ENCODE data around the gene IGBP1. TPM values are rescaled to one million over a fixed set of nuclear protein-coding genes. Genes with fewer than 3 reads are reported as not detected.
"Not testable (repeated sequence)": the region's sequence is repeated elsewhere in the genome, so short reads cannot be mapped to it uniquely, and the experiment has no call there.

IGBP1 gene
- total and polyA plus RNA-seq, 2 donors from 2014 or later: 44.2 to 67.3 TPM

DNA sequence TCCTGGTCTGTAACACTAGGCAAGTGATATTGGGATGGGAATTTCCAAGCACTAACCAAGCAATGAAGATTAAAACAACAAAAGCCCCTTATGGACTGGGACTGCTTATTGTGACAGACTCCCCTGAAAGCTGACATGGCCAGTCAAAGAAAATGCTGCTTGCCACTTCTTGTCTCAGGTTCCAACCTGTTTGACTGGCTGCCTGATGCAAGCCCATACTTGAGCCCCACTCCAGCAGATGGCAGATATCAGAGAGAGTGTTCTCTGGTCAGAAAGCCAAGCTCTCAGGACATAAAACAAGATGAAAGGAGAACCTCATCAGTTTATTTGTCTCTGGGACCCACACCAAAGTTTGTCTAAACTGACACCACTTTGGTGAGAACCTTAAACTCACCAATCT, 15.5 kb upstream of the IGBP1 start:
- Histone ChIP-seq H3K36me3 (ENCODE audit: control insufficient read depth in 2 of 3, insufficient read depth in 3 of 3, low read length in 3 of 3) (no peaks in the 10 kb centered on the region), H3K4me3 (ENCODE audit: low read length in 3 of 3) (no peak overlapping the region), H3K27me3 (ENCODE audit: control insufficient read depth, insufficient read depth, low read length) (no peaks in the 10 kb centered on the region), H3K4me1 (ENCODE audit: control insufficient read depth in 2 of 3, insufficient read depth in 2 of 3, low read depth in 1 of 3, low read length in 3 of 3) (no peaks in the 10 kb centered on the region), H3K9me3 (ENCODE audit: control insufficient read depth in 2 of 3, insufficient read depth in 1 of 3, low read length in 3 of 3) (no peaks in the 10 kb centered on the region), H3K27ac (ENCODE audit: low read depth in 2 of 2, low read length in 2 of 2) (no peak overlapping the region), H3K9ac (ENCODE audit: low read length in 3 of 3) (no peak overlapping the region)
- TF ChIP-seq, protein P1, sequence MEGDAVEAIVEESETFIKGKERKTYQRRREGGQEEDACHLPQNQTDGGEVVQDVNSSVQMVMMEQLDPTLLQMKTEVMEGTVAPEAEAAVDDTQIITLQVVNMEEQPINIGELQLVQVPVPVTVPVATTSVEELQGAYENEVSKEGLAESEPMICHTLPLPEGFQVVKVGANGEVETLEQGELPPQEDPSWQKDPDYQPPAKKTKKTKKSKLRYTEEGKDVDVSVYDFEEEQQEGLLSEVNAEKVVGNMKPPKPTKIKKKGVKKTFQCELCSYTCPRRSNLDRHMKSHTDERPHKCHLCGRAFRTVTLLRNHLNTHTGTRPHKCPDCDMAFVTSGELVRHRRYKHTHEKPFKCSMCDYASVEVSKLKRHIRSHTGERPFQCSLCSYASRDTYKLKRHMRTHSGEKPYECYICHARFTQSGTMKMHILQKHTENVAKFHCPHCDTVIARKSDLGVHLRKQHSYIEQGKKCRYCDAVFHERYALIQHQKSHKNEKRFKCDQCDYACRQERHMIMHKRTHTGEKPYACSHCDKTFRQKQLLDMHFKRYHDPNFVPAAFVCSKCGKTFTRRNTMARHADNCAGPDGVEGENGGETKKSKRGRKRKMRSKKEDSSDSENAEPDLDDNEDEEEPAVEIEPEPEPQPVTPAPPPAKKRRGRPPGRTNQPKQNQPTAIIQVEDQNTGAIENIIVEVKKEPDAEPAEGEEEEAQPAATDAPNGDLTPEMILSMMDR (IDR thresholded peaks at IDR 0.05; ENCODE audit: borderline replicate concordance, extremely low read depth, insufficient read depth): no peak
- intact Hi-C loops (cut with DNase I): no loop called here
- DNase-seq (no peak), FAIRE-seq (no peak)

DNA sequence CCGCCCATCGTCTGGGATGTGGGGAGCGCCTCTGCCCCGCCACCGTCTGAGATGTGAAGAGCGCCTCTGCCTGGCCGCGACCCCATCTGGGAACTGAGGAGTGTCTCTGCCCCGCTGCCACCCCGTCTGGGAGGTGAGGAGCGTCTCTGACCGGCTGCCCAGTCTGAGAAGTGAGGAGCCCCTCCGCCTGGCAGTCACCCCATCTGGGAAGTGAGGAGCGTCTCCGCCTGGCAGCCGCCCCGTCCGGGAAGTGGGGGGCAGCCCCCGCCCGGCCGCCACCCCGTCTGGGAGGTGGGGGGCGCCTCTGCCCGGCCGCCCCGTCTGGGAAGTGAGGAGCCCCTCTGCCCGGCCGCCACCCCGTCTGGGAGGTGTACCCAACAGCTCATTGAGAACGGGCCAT, 10.2 kb upstream of the IGBP1 start:
- H3K36me3 ChIP-seq (ENCODE audit: control insufficient read depth in 2 of 3, insufficient read depth in 3 of 3, low read length in 3 of 3); intact Hi-C loops (cut with DNase I); H3K27ac ChIP-seq (ENCODE audit: low read depth in 2 of 2, low read length in 2 of 2); H3K4me1 ChIP-seq (ENCODE audit: control insufficient read depth in 2 of 3, insufficient read depth in 2 of 3, low read depth in 1 of 3, low read length in 3 of 3); H3K9ac ChIP-seq (ENCODE audit: low read length in 3 of 3); H3K27me3 ChIP-seq (ENCODE audit: control insufficient read depth, insufficient read depth, low read length); FAIRE-seq; H3K4me3 ChIP-seq (ENCODE audit: low read length in 3 of 3); DNase-seq; H3K9me3 ChIP-seq (ENCODE audit: control insufficient read depth in 2 of 3, insufficient read depth in 1 of 3, low read length in 3 of 3): not testable (repeated sequence)

DNA sequence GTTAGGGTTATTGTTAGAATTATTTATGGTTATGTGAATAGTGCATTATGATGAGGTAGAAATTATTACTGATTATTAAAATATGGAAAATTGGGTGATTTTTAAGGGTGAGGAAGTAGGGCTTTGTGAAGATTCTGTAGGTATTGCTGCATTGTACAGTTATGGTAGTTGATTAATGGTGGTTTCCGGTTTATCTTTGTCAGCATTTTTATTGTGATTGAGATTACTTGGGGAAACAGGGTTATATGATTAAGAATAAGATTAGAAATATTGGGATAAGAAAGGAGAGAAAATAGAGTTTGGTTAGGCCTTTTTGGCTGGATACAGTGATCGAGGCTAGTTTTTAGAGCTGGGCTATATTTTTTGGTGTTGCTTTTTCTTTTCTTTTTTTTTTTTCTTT, 8.6 kb upstream of the IGBP1 start:
- Histone ChIP-seq H3K4me3 (ENCODE audit: low read length in 3 of 3) (no peak overlapping the region), H3K36me3 (ENCODE audit: control insufficient read depth in 2 of 3, insufficient read depth in 3 of 3, low read length in 3 of 3) (no peaks in the 10 kb centered on the region), H3K9me3 (ENCODE audit: control insufficient read depth in 2 of 3, insufficient read depth in 1 of 3, low read length in 3 of 3) (no peaks in the 10 kb centered on the region), H3K4me1 (ENCODE audit: control insufficient read depth in 2 of 3, insufficient read depth in 2 of 3, low read depth in 1 of 3, low read length in 3 of 3) (no peaks in the 10 kb centered on the region), H3K27ac (ENCODE audit: low read depth in 2 of 2, low read length in 2 of 2) (no peak overlapping the region), H3K9ac (ENCODE audit: low read length in 3 of 3) (no peak overlapping the region), H3K27me3 (ENCODE audit: control insufficient read depth, insufficient read depth, low read length) (no peaks in the 10 kb centered on the region)
- DNase-seq: no peak
- FAIRE-seq: no peak
- intact Hi-C loops (cut with DNase I): no loop called here
- TF ChIP-seq, protein P1 (IDR thresholded peaks at IDR 0.05; ENCODE audit: borderline replicate concordance, extremely low read depth, insufficient read depth): no peak

DNA sequence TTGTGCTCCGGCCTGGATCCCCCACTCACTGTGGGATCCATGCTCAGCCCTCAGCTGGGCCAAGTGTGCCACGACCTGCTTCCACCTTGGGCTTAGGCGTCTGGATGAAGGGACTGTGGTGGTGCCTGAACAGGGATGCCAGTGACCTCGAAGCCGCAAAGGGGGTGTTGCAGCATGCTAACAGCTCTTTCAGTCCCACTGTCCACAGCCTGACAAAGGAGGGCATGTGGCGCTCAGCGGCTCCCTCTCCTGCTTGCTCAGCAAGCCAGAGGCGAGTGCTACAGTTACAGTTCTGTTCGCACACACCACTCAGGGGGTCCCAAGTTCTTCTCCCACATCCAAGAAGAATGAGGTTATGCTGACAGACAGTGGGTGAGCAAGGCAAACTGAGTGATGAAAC, 5.2 kb upstream of the IGBP1 start:
- Histone ChIP-seq H3K4me1 (ENCODE audit: control insufficient read depth in 2 of 3, insufficient read depth in 2 of 3, low read depth in 1 of 3, low read length in 3 of 3) (no peaks in the 10 kb centered on the region), H3K9me3 (ENCODE audit: control insufficient read depth in 2 of 3, insufficient read depth in 1 of 3, low read length in 3 of 3) (no peaks in the 10 kb centered on the region), H3K27ac (ENCODE audit: low read depth in 2 of 2, low read length in 2 of 2) (no peak overlapping the region), H3K36me3 (ENCODE audit: control insufficient read depth in 2 of 3, insufficient read depth in 3 of 3, low read length in 3 of 3) (no peaks in the 10 kb centered on the region), H3K9ac (ENCODE audit: low read length in 3 of 3) (no peak overlapping the region), H3K27me3 (ENCODE audit: control insufficient read depth, insufficient read depth, low read length) (no peaks in the 10 kb centered on the region), H3K4me3 (ENCODE audit: low read length in 3 of 3) (no peak overlapping the region)
- TF ChIP-seq, protein P1 (IDR thresholded peaks at IDR 0.05; ENCODE audit: borderline replicate concordance, extremely low read depth, insufficient read depth): no peak
- DNase-seq: no peak
- intact Hi-C loops (cut with DNase I): no loop called here
- no peak for FAIRE-seq

Data from kidney (tissue), 14 donors.